ENCODE measurements around the gene UBL3.

GRCh38 chr13:29887030-29887557 lies 36.7 kb upstream of the UBL3 start:
- no peak for TF ChIP-seq GATA3 (IDR thresholded peaks at IDR 0.05; ENCODE audit: low read depth, low read length)
- no peak for TF ChIP-seq GATA2 (IDR thresholded peaks at IDR 0.05; ENCODE audit: low read depth, low read length)

Data from SH-SY5Y (cell line).